GM23338 (cell line): ENCODE data around the gene ASAH2B. TPM values are rescaled to one million over a fixed set of nuclear protein-coding genes. Genes with fewer than 3 reads are reported as not detected.
"Not testable (repeated sequence)": the region's sequence is repeated elsewhere in the genome, so short reads cannot be mapped to it uniquely, and the experiment has no call there.

ENCODE experiments used
- ATAC-seq: fragments of 200-7000 bp; cut with Tn5 transposase; 3 replicates; pipeline ENCODE4 v1.9.1; 2020
- DNase-seq: peaks from one replicate; pipeline ENCODE4 v3.0.0-alpha.2; 2015; ENCODE audit warnings: low spot score
- H2AFZ ChIP-seq: fragments of 200-600 bp; sonication (generic); 2 replicates; pipeline ENCODE4 v1.8.0; 2016; ENCODE audit warnings: antibody characterized with exemption, mild to moderate bottlenecking, moderate library complexity
- H3F3A ChIP-seq: fragments of 200-600 bp; sonication (generic); replicated peaks from 2 replicates; pipeline ENCODE4 v1.8.0; 2017; ENCODE audit warnings: antibody characterized with exemption, mixed run types, low read depth
- H3K27ac ChIP-seq: fragments of 200-600 bp; sonication (generic); 2 replicates; pipeline ENCODE4 v1.6.1; 2016; ENCODE audit warnings: low read depth
- H3K27me3 ChIP-seq: fragments of 200-600 bp; sonication (generic); 2 replicates; pipeline ENCODE4 v1.8.0; 2016; ENCODE audit warnings: mild to moderate bottlenecking, mixed run types, moderate library complexity; ENCODE audit not compliant: insufficient read depth
- H3K36me3 ChIP-seq: fragments of 200-600 bp; sonication (generic); 2 replicates; pipeline ENCODE4 v1.8.0; 2016; ENCODE audit warnings: mild to moderate bottlenecking; ENCODE audit not compliant: insufficient read depth
- H3K4me1 ChIP-seq: fragments of 200-600 bp; sonication (generic); 2 replicates; pipeline ENCODE4 v1.8.0; 2016; ENCODE audit warnings: mild to moderate bottlenecking, moderate library complexity; ENCODE audit not compliant: insufficient read depth
- H3K4me2 ChIP-seq: fragments of 200-600 bp; sonication (generic); 2 replicates; pipeline ENCODE4 v1.7.1; 2017; ENCODE audit warnings: mixed run types
- H3K4me3 ChIP-seq: fragments of 200-600 bp; sonication (generic); 2 replicates; pipeline ENCODE4 v1.6.1; 2016; ENCODE audit warnings: mixed run types
- H3K79me2 ChIP-seq: fragments of 200-600 bp; sonication (generic); replicated peaks from 2 replicates; pipeline ENCODE4 v1.8.0; 2017; ENCODE audit warnings: mild to moderate bottlenecking; ENCODE audit not compliant: insufficient read depth
- H3K9me2 ChIP-seq: fragments of 200-600 bp; sonication (generic); 2 replicates; pipeline ENCODE4 v1.8.0; 2017; ENCODE audit not compliant: insufficient read depth
- H4K20me1 ChIP-seq: fragments of 200-600 bp; sonication (generic); replicated peaks from 2 replicates; pipeline ENCODE4 v1.8.0; 2017; ENCODE audit warnings: mild to moderate bottlenecking; ENCODE audit not compliant: insufficient read depth
- H3K27ac Mint-ChIP-seq: 2 replicates; pipeline ENCODE4 v1.8.0; 2020; ENCODE audit warnings: inconsistent platforms, mild to moderate bottlenecking, moderate library complexity, mixed read lengths
- H3K27me3 Mint-ChIP-seq: 3 replicates; pipeline ENCODE4 v1.8.0; 2022; ENCODE audit warnings: low read depth, mild to moderate bottlenecking, moderate library complexity, mixed read lengths, inconsistent platforms; ENCODE audit not compliant: insufficient read depth, poor library complexity
- H3K36me3 Mint-ChIP-seq: 3 replicates; pipeline ENCODE4 v1.8.0; 2021; ENCODE audit warnings: low read depth, mild to moderate bottlenecking, inconsistent platforms, moderate library complexity, mixed read lengths
- H3K4me1 Mint-ChIP-seq: 3 replicates; pipeline ENCODE4 v1.8.0; 2020; ENCODE audit warnings: mild to moderate bottlenecking, inconsistent platforms, mixed read lengths
- H3K4me3 Mint-ChIP-seq: 3 replicates; pipeline ENCODE4 v1.8.0; 2021; ENCODE audit warnings: moderate library complexity, mild to moderate bottlenecking, inconsistent platforms, mixed read lengths
- H3K9me3 Mint-ChIP-seq: 3 replicates; pipeline ENCODE4 v1.8.0; 2020; ENCODE audit warnings: moderate library complexity, mild to moderate bottlenecking, inconsistent platforms, mixed read lengths
- polyA plus RNA-seq: library from polyadenylated mRNA; unstranded; fragments of >200 nt; fragmentation: Nextera tagmentation; extraction: Ambion mirVana; gene quantifications from 2 replicates; pipeline ENCODE4 v1.2.1, GENCODE V29; 2016
- total RNA-seq: library from RNA; depleted of rRNA; stranded (reverse); fragments of >200 nt; shearing (Covaris generic); gene quantifications from 2 replicates; pipeline ENCODE4 v1.2.3, GENCODE V29; 2014
- TF ChIP-seq, protein P1 (sequence below), 2 experiments: fragments of 200-600 bp in 1 of 2; sonication (generic) in 1 of 2; conservative IDR thresholded peaks; 2 replicates each; pipeline versions ENCODE4 v1.5.1 to v1.6.1; 2016 to 2017; ENCODE audit warnings: antibody characterized with exemption in 2 of 2, low read depth in 2 of 2, mild to moderate bottlenecking in 2 of 2, moderate library complexity in 1 of 2

The ASAH2B gene
- total and polyA plus RNA-seq, 2 experiments from 2014 or later: 6.9 to 11.7 TPM

- not testable (repeated sequence) for H4K20me1 ChIP-seq, DNase-seq, H3K36me3 ChIP-seq, H3K36me3 Mint-ChIP-seq, H3K27ac Mint-ChIP-seq, H3K4me1 ChIP-seq, H3K4me1 Mint-ChIP-seq, H3K4me3 ChIP-seq, H3K27ac ChIP-seq, H3K4me2 ChIP-seq, H3K4me3 Mint-ChIP-seq, H2AFZ ChIP-seq, H3K9me2 ChIP-seq, H3F3A ChIP-seq, H3K9me3 Mint-ChIP-seq, H3K27me3 Mint-ChIP-seq, H3K79me2 ChIP-seq, H3K27me3 ChIP-seq
- peak; percentile 96 for ATAC-seq
- TF ChIP-seq, protein P1, sequence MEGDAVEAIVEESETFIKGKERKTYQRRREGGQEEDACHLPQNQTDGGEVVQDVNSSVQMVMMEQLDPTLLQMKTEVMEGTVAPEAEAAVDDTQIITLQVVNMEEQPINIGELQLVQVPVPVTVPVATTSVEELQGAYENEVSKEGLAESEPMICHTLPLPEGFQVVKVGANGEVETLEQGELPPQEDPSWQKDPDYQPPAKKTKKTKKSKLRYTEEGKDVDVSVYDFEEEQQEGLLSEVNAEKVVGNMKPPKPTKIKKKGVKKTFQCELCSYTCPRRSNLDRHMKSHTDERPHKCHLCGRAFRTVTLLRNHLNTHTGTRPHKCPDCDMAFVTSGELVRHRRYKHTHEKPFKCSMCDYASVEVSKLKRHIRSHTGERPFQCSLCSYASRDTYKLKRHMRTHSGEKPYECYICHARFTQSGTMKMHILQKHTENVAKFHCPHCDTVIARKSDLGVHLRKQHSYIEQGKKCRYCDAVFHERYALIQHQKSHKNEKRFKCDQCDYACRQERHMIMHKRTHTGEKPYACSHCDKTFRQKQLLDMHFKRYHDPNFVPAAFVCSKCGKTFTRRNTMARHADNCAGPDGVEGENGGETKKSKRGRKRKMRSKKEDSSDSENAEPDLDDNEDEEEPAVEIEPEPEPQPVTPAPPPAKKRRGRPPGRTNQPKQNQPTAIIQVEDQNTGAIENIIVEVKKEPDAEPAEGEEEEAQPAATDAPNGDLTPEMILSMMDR (conservative IDR thresholded peaks at IDR 0.05; ENCODE audit: low read depth in 2 of 2): peak in 1 of 2 experiments; percentile 27; a peak in 1 of 4 replicates
Observed at GRCh38 chr10:50697819-50698218, 41.9 kb upstream of the ASAH2B start.

GRCh38 chr10:50701947-50702346 is 37.8 kb upstream of the ASAH2B start:
- H3K27ac ChIP-seq, H3K4me2 ChIP-seq, H3K27me3 Mint-ChIP-seq, H4K20me1 ChIP-seq, H3K4me3 Mint-ChIP-seq, H3K9me3 Mint-ChIP-seq, H3K36me3 Mint-ChIP-seq, H3K4me1 Mint-ChIP-seq, H3K4me3 ChIP-seq, H3K9me2 ChIP-seq, H3K27me3 ChIP-seq, H3K27ac Mint-ChIP-seq, DNase-seq, H3F3A ChIP-seq, H2AFZ ChIP-seq, H3K79me2 ChIP-seq, H3K4me1 ChIP-seq, H3K36me3 ChIP-seq, ATAC-seq: not testable (repeated sequence)

- ATAC-seq, H3K79me2 ChIP-seq, H3K27me3 ChIP-seq, H3K4me3 Mint-ChIP-seq, H3K36me3 Mint-ChIP-seq, H3K9me2 ChIP-seq, H4K20me1 ChIP-seq, H3K9me3 Mint-ChIP-seq, H3K4me1 Mint-ChIP-seq, H2AFZ ChIP-seq, H3K27ac ChIP-seq, H3K4me3 ChIP-seq, H3K4me1 ChIP-seq, H3K4me2 ChIP-seq, H3F3A ChIP-seq, H3K27me3 Mint-ChIP-seq, H3K27ac Mint-ChIP-seq, DNase-seq, H3K36me3 ChIP-seq: not testable (repeated sequence)
Observed at GRCh38 chr10:50702997-50703396, 36.7 kb upstream of the ASAH2B start.

DNA sequence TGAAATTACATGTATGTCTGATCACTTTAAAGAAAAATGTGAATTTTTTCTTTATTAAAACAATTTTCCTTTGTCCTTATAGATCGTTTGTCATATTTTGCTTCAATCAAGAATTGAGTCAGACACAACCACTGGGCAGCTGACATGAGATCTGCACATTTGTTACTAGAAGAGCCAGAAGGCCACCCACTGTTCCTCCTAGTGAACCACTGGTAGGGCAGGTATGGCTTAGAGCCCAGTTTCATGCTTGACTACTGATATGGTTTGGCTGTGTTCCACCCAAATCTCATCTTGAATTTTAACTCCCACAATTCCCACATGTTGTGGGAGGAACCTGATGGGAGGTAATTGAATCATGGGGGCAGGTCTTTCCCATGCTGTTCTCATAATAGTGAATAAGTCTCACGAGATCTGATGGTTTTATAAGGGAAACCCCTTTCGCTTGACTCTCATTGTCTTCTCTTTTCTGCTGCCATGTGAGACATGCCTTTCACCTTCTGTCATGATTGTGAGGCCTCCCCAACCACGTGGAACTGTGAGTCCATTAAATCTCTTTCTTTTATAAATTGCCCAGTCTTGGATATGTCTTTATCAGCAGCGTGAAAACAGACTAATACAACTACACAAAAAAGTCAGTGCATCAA is 35.2 kb upstream of the ASAH2B start:
- not testable (repeated sequence) for H4K20me1 ChIP-seq, H3K36me3 ChIP-seq, H3K4me1 ChIP-seq, H3K27me3 Mint-ChIP-seq, H3K36me3 Mint-ChIP-seq, H3K27me3 ChIP-seq, ATAC-seq, H3K4me3 ChIP-seq, H3K9me2 ChIP-seq, H3K27ac Mint-ChIP-seq, H3F3A ChIP-seq, H3K27ac ChIP-seq, H3K4me3 Mint-ChIP-seq, DNase-seq, H3K4me2 ChIP-seq, H3K79me2 ChIP-seq, H2AFZ ChIP-seq, H3K9me3 Mint-ChIP-seq, H3K4me1 Mint-ChIP-seq

DNA sequence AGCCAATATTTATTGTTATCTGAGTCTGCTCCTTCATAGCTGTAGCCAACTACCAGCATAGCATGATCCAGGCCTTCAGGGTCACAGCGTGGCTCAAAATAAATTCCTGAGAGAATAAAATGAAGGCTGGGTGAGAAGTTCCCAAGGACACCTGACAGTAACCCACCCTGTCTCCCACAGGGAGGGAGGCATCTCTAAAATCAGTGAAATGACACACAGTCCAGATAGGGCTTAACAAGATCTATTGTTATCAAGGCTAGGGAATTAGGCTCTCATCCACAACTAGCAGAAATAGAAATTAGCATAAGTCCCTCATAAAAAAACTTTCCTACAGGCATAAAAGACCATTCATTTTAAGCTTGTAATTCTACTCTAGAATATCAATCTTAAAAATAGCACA is 33.7 kb upstream of the ASAH2B start:
- not testable (repeated sequence) for H3K27me3 ChIP-seq, H3K4me1 Mint-ChIP-seq

DNA sequence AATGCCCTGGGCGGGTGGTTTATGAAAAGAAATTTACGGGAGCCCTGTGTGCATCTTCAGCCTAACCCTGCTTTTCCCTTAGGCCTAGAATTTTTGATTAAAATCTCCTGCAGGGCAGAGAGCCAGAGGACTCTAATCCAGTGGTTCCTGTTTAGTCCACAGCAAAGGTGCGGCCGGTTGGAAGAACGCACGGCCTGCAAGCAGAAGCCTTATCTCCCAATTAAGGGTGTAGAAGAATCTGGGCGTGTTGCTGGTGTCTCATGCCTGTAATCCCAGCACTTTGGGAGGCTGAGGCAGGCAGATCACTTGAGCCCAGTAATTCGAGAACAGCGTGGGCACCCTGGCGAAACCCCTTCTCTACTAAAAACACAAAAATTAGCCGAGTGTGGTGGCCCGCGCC is 29.5 kb upstream of the ASAH2B start:
- not testable (repeated sequence) for H3K27ac ChIP-seq, H3K9me2 ChIP-seq, H3K36me3 Mint-ChIP-seq, H3K27me3 ChIP-seq, DNase-seq, H3K9me3 Mint-ChIP-seq, H3K4me3 Mint-ChIP-seq, H3K4me3 ChIP-seq, H3K79me2 ChIP-seq, ATAC-seq, H2AFZ ChIP-seq, H4K20me1 ChIP-seq, H3F3A ChIP-seq, H3K27me3 Mint-ChIP-seq, H3K4me1 Mint-ChIP-seq, H3K36me3 ChIP-seq, H3K4me2 ChIP-seq, H3K27ac Mint-ChIP-seq, H3K4me1 ChIP-seq

More for the DNA sequence above, 33.7 kb upstream of the ASAH2B start:
- not testable (repeated sequence) for H3K36me3 ChIP-seq, H3K4me3 ChIP-seq, H3K9me3 Mint-ChIP-seq, ATAC-seq, H3K27ac Mint-ChIP-seq, H3K4me3 Mint-ChIP-seq, H3K9me2 ChIP-seq, H3K36me3 Mint-ChIP-seq, H4K20me1 ChIP-seq, H3K4me1 ChIP-seq, DNase-seq, H3K79me2 ChIP-seq, H3K27me3 Mint-ChIP-seq, H2AFZ ChIP-seq, H3F3A ChIP-seq, H3K4me2 ChIP-seq, H3K27ac ChIP-seq
